IMR-90 (cell line): ENCODE results near the gene ADRB2. TPM values are rescaled to one million over a fixed set of nuclear protein-coding genes. Genes with fewer than 3 reads are reported as not detected.

Experiments
- ATAC-seq: fragments of 200-7000 bp; cut with Tn5 transposase; 2 replicates; pipeline ENCODE4 v1.9.1; 2020; ENCODE audit warnings: low read depth, mild to moderate bottlenecking, moderate library complexity
- BruUV-seq: library from RNA; stranded (reverse); fragments of 400-500 nt; replicated peaks from 2 replicates; lab custom pipeline; 2021; lab: Mats Ljungman, UMichigan
- CTCF ChIA-PET: fragments of 300-600 bp; formaldehyde crosslinking; extraction: SDS; loops from one replicate; lab custom pipeline; 2021; ENCODE audit warnings: antibody characterized with exemption; lab: Yijun Ruan, JAX
- POLR2A ChIA-PET: fragments of 300-600 bp; sonication (Branson Sonifier 250); formaldehyde crosslinking; loops from one replicate; lab custom pipeline; 2022; ENCODE audit warnings: antibody characterized with exemption; ENCODE audit not compliant: unreplicated experiment; lab: Charles Lee
- DNase-seq: peaks from one replicate; pipeline ENCODE4 v3.0.0; 2013
- H2AFZ ChIP-seq: replicated peaks from 2 replicates; pipeline ENCODE3; 2013; ENCODE audit warnings: low read length, mild to moderate bottlenecking; ENCODE audit not compliant: poor library complexity
- H2AK5ac ChIP-seq: 2 replicates; pipeline ENCODE4 v1.6.1; 2013; ENCODE audit warnings: low read depth, low read length, inconsistent platforms
- H2AK9ac ChIP-seq: replicated peaks from 2 replicates; pipeline ENCODE3; 2013; ENCODE audit warnings: mild to moderate bottlenecking, low read depth, low read length, moderate library complexity; ENCODE audit not compliant: poor library complexity
- H2BK120ac ChIP-seq: 2 replicates; pipeline ENCODE4 v1.6.1; 2013; ENCODE audit warnings: low read depth, low read length, inconsistent platforms
- H2BK15ac ChIP-seq: 3 replicates; pipeline ENCODE4 v1.6.1; 2013; ENCODE audit warnings: low read depth, low read length, inconsistent platforms
- H2BK20ac ChIP-seq: 2 replicates; pipeline ENCODE4 v1.6.1; 2013; ENCODE audit warnings: low read depth, mild to moderate bottlenecking, inconsistent platforms, low read length, moderate library complexity
- H2BK5ac ChIP-seq: 2 replicates; pipeline ENCODE4 v1.6.1; 2013; ENCODE audit warnings: mild to moderate bottlenecking, low read depth, low read length, inconsistent platforms; ENCODE audit not compliant: poor library complexity, severe bottlenecking
- H3K14ac ChIP-seq: replicated peaks from 2 replicates; pipeline ENCODE4 v1.6.1; 2013; ENCODE audit warnings: low read depth, low read length, inconsistent platforms
- H3K18ac ChIP-seq: 2 replicates; pipeline ENCODE4 v1.6.1; 2013; ENCODE audit warnings: low read depth, low read length, control low read depth
- H3K23ac ChIP-seq: 2 replicates; pipeline ENCODE4 v1.6.1; 2013; ENCODE audit warnings: low read depth, low read length, inconsistent platforms
- H3K27ac ChIP-seq: 2 replicates; pipeline ENCODE4 v1.5.1; 2013; ENCODE audit warnings: mild to moderate bottlenecking, control low read depth, low read length; ENCODE audit not compliant: insufficient read depth
- H3K27me3 ChIP-seq: 2 replicates; pipeline ENCODE4 v1.6.1; 2013; ENCODE audit warnings: low read length; ENCODE audit not compliant: control insufficient read depth, insufficient read depth
- H3K36me3 ChIP-seq: 2 replicates; pipeline ENCODE4 v1.6.1; 2013; ENCODE audit warnings: low read length, mixed read lengths; ENCODE audit not compliant: control insufficient read depth, insufficient read depth
- H3K4ac ChIP-seq: 2 replicates; pipeline ENCODE4 v1.6.1; 2013; ENCODE audit warnings: low read depth, low read length, inconsistent platforms
- H3K4me1 ChIP-seq: 2 replicates; pipeline ENCODE4 v1.6.1; 2013; ENCODE audit warnings: low read length, mixed read lengths; ENCODE audit not compliant: control insufficient read depth, insufficient read depth
- H3K4me2 ChIP-seq: 2 replicates; pipeline ENCODE4 v1.6.1; 2013; ENCODE audit warnings: low read depth, mild to moderate bottlenecking, control low read depth, low read length, moderate library complexity
- H3K4me3 ChIP-seq: 2 replicates; pipeline ENCODE4 v1.5.1; 2013; ENCODE audit warnings: low read depth, mild to moderate bottlenecking, control low read depth, low read length, moderate library complexity; ENCODE audit not compliant: insufficient read depth
- H3K56ac ChIP-seq: 2 replicates; pipeline ENCODE4 v1.6.1; 2013; ENCODE audit warnings: low read length, inconsistent platforms; ENCODE audit not compliant: insufficient read depth; ENCODE audit errors: extremely low read depth
- H3K79me1 ChIP-seq, 2 experiments: 2 replicates each; pipeline ENCODE4 v1.6.1; 2013; ENCODE audit warnings: low read length in 2 of 2, inconsistent platforms in 1 of 2, low read depth in 1 of 2
- H3K9ac ChIP-seq: 2 replicates; pipeline ENCODE4 v1.6.1; 2013; ENCODE audit warnings: low read depth, low read length, control low read depth
- H3K9me1 ChIP-seq: 2 replicates; pipeline ENCODE4 v1.6.1; 2013; ENCODE audit warnings: low read length, inconsistent platforms; ENCODE audit not compliant: insufficient read depth
- H3K9me3 ChIP-seq: 2 replicates; pipeline ENCODE4 v1.6.1; 2013; ENCODE audit warnings: low read length; ENCODE audit not compliant: control insufficient read depth, insufficient read depth
- H4K20me1 ChIP-seq: 2 replicates; pipeline ENCODE4 v1.6.1; 2013; ENCODE audit warnings: low read length, inconsistent platforms; ENCODE audit not compliant: insufficient read depth
- H4K5ac ChIP-seq: 2 replicates; pipeline ENCODE4 v1.6.1; 2013; ENCODE audit warnings: mild to moderate bottlenecking, low read depth, low read length, control low read depth
- H4K8ac ChIP-seq, 2 experiments: 2 replicates each; pipeline ENCODE4 v1.6.1; 2013; ENCODE audit warnings: low read depth in 2 of 2, low read length in 2 of 2, control low read depth in 1 of 2, inconsistent platforms in 1 of 2
- H4K91ac ChIP-seq: 2 replicates; pipeline ENCODE4 v1.6.1; 2013; ENCODE audit warnings: low read depth, low read length, inconsistent platforms; ENCODE audit not compliant: insufficient read depth
- BHLHE40 ChIP-seq: fragments of 150-350 bp; IDR thresholded peaks from 2 replicates; pipeline ENCODE4 v1.6.1; 2016; ENCODE audit warnings: mild to moderate bottlenecking, low read depth, low read length
- CEBPB ChIP-seq: IDR thresholded peaks from 2 replicates; pipeline ENCODE4 v1.6.1; 2012; ENCODE audit warnings: low read depth, low read length, improper control_type of control experiment
- CHD1 ChIP-seq: IDR thresholded peaks from 2 replicates; pipeline ENCODE4 v1.6.1; 2012; ENCODE audit warnings: low read depth, low read length, improper control_type of control experiment
- FOS ChIP-seq: fragments of 150-350 bp; IDR thresholded peaks from 2 replicates; pipeline ENCODE4 v1.6.1; 2016; ENCODE audit warnings: low read depth, low read length
- MAFK ChIP-seq: IDR thresholded peaks from 2 replicates; pipeline ENCODE4 v1.6.1; 2012; ENCODE audit warnings: low read depth, low read length, improper control_type of control experiment
- MAZ ChIP-seq: IDR thresholded peaks from 2 replicates; pipeline ENCODE4 v1.6.1; 2012; ENCODE audit warnings: low read depth, mild to moderate bottlenecking, low read length, improper control_type of control experiment, moderate library complexity, borderline replicate concordance
- MXI1 ChIP-seq: IDR thresholded peaks from 2 replicates; pipeline ENCODE4 v1.6.1; 2012; ENCODE audit warnings: low read depth, mild to moderate bottlenecking, low read length, moderate library complexity, borderline replicate concordance
- NFE2L2 ChIP-seq: fragments of 150-350 bp; IDR thresholded peaks from 2 replicates; pipeline ENCODE4 v1.6.1; 2016; ENCODE audit warnings: low read depth, mild to moderate bottlenecking, low read length
- POLR2A ChIP-seq: IDR thresholded peaks from 2 replicates; pipeline ENCODE4 v1.6.1; 2012; ENCODE audit warnings: mild to moderate bottlenecking, low read depth, low read length
- RAD21 ChIP-seq: IDR thresholded peaks from 2 replicates; pipeline ENCODE4 v1.6.1; 2012; ENCODE audit warnings: low read length, improper control_type of control experiment
- RCOR1 ChIP-seq: IDR thresholded peaks from 2 replicates; pipeline ENCODE4 v1.6.1; 2012; ENCODE audit warnings: mild to moderate bottlenecking, low read length, improper control_type of control experiment; ENCODE audit not compliant: insufficient replicate concordance
- RFX5 ChIP-seq: IDR thresholded peaks from 2 replicates; pipeline ENCODE4 v1.8.0; 2012; ENCODE audit warnings: low read depth, mild to moderate bottlenecking, low read length, moderate library complexity
- SMC3 ChIP-seq: fragments of 150-350 bp; IDR thresholded peaks from 2 replicates; pipeline ENCODE4 v1.6.1; 2016; ENCODE audit warnings: low read depth, mild to moderate bottlenecking, antibody characterized with exemption, low read length, moderate library complexity
- WGBS, 2 experiments: methylation state at CpG; one replicate each; pipeline versions ENCODE4 v1.1.5 to v1.1.7; 2013; ENCODE audit warnings: missing lambda C conversion rate in 2 of 2; ENCODE audit not compliant: insufficient read length in 1 of 2; ENCODE audit errors: extremely low coverage in 2 of 2; 5-methylcytosine and 5-hydroxymethylcytosine counted together
- dilution Hi-C: fragments of 300-500 bp; cut with HindIII; formaldehyde crosslinking; loops from one replicate; pipeline ENCODE4 v1.14.3; 2018; ENCODE audit warnings: low sequenced_read_pairs; ENCODE audit not compliant: unreplicated experiment
- in situ Hi-C: fragments of 300-500 bp; cut with MboI; formaldehyde crosslinking; loops from 3 replicates; pipeline ENCODE4 v1.14.3; 2019; ENCODE audit warnings: low sequenced_read_pairs, inconsistent platforms, mixed read lengths
- intact Hi-C: fragments of 100-400 bp; cut with micrococcal nuclease; formaldehyde crosslinking; loops from 2 replicates; pipeline ENCODE4 v1.10.0; 2022
- polyA plus RNA-seq, 3 experiments: library from polyadenylated mRNA; depleted of rRNA; stranded (reverse); fragments of >200 nt; gene quantifications; 2 replicates each; pipeline ENCODE4 v1.2.3, GENCODE V29; 2012; ENCODE audit warnings: low replicate concordance in 1 of 3
- total RNA-seq: library from RNA; depleted of rRNA; stranded (reverse); fragments of >200 nt; gene quantifications from 2 replicates; pipeline ENCODE4 v1.2.3, GENCODE V29; 2012
- TF ChIP-seq, protein P1 (sequence below): conservative IDR thresholded peaks from 2 replicates; pipeline ENCODE4 v1.5.1; 2012; ENCODE audit warnings: mild to moderate bottlenecking, low read depth, low read length, improper control_type of control experiment

ADRB2 gene
- total and polyA plus RNA-seq, 2 of the 4 experiments (the other 2 are of a cell fraction): 1.6 to 3.4 TPM

DNA sequence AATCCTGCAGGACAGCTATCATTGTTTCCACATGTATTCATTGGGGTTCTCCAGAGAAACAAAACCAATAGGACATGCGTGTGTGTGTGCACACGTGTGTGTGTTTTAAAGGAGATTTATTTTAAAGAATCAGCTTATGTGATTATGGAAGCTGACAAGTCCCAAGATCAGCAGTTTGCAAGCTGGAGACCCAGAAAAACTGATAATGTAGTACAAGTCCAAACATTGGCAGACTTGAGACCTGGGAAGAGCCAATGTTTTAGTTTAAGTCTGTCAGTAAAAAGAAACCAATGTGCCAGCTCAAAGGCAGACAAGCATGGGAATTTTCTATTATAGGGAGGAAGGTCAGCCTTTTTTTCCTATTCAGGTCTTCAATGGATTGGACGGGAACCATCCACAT is 35.3 kb downstream of the ADRB2 start:
- no peaks in the 10 kb centered on the region for H3K27me3 ChIP-seq
- no peak overlapping the region for H2BK20ac ChIP-seq
- H3K9me3 ChIP-seq: no peaks in the 10 kb centered on the region
- no peak overlapping the region for H3K4me3 ChIP-seq
- no peak overlapping the region for H2AFZ ChIP-seq
- peaks cover 18% of the 10 kb centered on the region for H3K9me1 ChIP-seq
- H3K9ac ChIP-seq: no peak overlapping the region
- peaks cover 0 to 3% of the 10 kb centered on the region in 2 experiments; a peak in 2 of 4 replicates for H3K79me1 ChIP-seq
- ChIA-PET POLR2A (no interaction called here), CTCF (interaction anchor here (0.8 kb wide), 1 partner anchor 41 kb away, joined by 3 read pairs; no protein-coding TSS in a partner anchor)
- intact Hi-C loops (no loop called here), in situ Hi-C loops (no loop called here), dilution Hi-C loops (no loop called here)
- no peak overlapping the region for H3K14ac ChIP-seq
- peaks cover 13% of the 10 kb centered on the region for H3K4me1 ChIP-seq
- no peak overlapping the region for H3K56ac ChIP-seq
- no peaks in the 10 kb centered on the region for H3K36me3 ChIP-seq
- H4K5ac ChIP-seq: no peak overlapping the region
- H2AK9ac ChIP-seq: no peak overlapping the region
- DNase-seq (no peak), ATAC-seq (no peak)
- H3K18ac ChIP-seq: no peak overlapping the region
- no peak overlapping the region for H2BK5ac ChIP-seq
- H3K27ac ChIP-seq: no peak overlapping the region
- H4K91ac ChIP-seq: no peak overlapping the region
- BruUV-seq: no TSS peak
- WGBS, 2 experiments: 78% methylated on average over 2 of the region's 3 CpGs; no CpG with 5 or more reads in 1 of the 2 experiments
- no peaks in the 10 kb centered on the region for H4K20me1 ChIP-seq
- H2BK15ac ChIP-seq: no peak overlapping the region
- no peak overlapping the region for H3K23ac ChIP-seq
- no peak overlapping the region for H3K4ac ChIP-seq
- H2AK5ac ChIP-seq: no peak overlapping the region
- TF ChIP-seq RCOR1 (no peak), SMC3 (no peak), MAZ (no peak), MAFK (no peak), RFX5 (no peak), RAD21 (no peak), NFE2L2 (no peak), CEBPB (no peak), FOS (no peak), CHD1 (no peak), BHLHE40 (no peak), MXI1 (no peak), POLR2A (no peak)
- TF ChIP-seq, protein P1, sequence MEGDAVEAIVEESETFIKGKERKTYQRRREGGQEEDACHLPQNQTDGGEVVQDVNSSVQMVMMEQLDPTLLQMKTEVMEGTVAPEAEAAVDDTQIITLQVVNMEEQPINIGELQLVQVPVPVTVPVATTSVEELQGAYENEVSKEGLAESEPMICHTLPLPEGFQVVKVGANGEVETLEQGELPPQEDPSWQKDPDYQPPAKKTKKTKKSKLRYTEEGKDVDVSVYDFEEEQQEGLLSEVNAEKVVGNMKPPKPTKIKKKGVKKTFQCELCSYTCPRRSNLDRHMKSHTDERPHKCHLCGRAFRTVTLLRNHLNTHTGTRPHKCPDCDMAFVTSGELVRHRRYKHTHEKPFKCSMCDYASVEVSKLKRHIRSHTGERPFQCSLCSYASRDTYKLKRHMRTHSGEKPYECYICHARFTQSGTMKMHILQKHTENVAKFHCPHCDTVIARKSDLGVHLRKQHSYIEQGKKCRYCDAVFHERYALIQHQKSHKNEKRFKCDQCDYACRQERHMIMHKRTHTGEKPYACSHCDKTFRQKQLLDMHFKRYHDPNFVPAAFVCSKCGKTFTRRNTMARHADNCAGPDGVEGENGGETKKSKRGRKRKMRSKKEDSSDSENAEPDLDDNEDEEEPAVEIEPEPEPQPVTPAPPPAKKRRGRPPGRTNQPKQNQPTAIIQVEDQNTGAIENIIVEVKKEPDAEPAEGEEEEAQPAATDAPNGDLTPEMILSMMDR: no peak
- no peak overlapping the region for H2BK120ac ChIP-seq
- H4K8ac ChIP-seq: no peak overlapping the region
- H3K4me2 ChIP-seq: no peak overlapping the region
